Tibial nerve (tissue), 4 donors: ENCODE results near the gene ICA1L.

Experiments used
- EP300 ChIP-seq, 2 donors: sonication (generic); formaldehyde crosslinking; IDR thresholded peaks; one replicate each; pipeline ENCODE4 v1.6.1; 2017; ENCODE audit warnings: antibody characterized with exemption in 2 of 2, mild to moderate bottlenecking in 1 of 2
- POLR2A ChIP-seq, 2 donors: fragments of 450-650 bp; IDR thresholded peaks; one replicate each; pipeline ENCODE4 v1.6.1; 2017; ENCODE audit warnings: antibody characterized with exemption in 2 of 2, mild to moderate bottlenecking in 2 of 2, moderate library complexity in 2 of 2
- TF ChIP-seq, protein P1 (sequence below), 5 experiments: fragments of 200-600 bp in 3 of 5; fragments of 450-650 bp in 2 of 5; sonication (generic) in 3 of 5; IDR thresholded peaks; one replicate each; pipeline ENCODE4 v1.5.1; 2016 to 2019; ENCODE audit warnings: antibody characterized with exemption in 5 of 5, mild to moderate bottlenecking in 3 of 5, moderate library complexity in 2 of 5

DNA sequence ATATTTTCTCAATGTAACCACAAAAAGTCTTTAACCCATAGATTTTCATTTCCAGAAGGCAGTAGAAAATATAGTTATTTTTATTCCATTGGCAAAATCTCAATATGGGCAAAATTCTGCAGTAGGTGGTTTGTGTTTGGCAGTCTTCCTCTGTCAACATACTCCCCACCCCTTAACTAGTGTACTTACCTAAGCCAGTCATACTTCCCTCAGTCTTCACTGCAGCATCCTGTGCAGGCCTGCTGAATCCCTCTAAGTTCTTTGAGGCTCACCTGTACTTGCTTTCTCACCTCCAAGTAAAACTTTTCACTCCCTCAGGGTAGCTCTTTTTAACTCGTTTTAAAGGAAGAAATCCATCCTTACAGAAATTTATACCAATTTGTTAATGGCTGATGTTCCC lies 47.3 kb upstream of the ICA1L start:
- TF ChIP-seq, protein P1, sequence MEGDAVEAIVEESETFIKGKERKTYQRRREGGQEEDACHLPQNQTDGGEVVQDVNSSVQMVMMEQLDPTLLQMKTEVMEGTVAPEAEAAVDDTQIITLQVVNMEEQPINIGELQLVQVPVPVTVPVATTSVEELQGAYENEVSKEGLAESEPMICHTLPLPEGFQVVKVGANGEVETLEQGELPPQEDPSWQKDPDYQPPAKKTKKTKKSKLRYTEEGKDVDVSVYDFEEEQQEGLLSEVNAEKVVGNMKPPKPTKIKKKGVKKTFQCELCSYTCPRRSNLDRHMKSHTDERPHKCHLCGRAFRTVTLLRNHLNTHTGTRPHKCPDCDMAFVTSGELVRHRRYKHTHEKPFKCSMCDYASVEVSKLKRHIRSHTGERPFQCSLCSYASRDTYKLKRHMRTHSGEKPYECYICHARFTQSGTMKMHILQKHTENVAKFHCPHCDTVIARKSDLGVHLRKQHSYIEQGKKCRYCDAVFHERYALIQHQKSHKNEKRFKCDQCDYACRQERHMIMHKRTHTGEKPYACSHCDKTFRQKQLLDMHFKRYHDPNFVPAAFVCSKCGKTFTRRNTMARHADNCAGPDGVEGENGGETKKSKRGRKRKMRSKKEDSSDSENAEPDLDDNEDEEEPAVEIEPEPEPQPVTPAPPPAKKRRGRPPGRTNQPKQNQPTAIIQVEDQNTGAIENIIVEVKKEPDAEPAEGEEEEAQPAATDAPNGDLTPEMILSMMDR (IDR thresholded peaks at IDR 0.05), result no peak
- TF ChIP-seq EP300 (IDR thresholded peaks at IDR 0.05) (no peak), POLR2A (IDR thresholded peaks at IDR 0.05) (no peak)
